ENCODE data around the gene GLIPR2. TPM values are rescaled to one million over a fixed set of nuclear protein-coding genes. Genes with fewer than 3 reads are reported as not detected.

The GLIPR2 gene
- total and polyA plus RNA-seq, 2 of the 13 experiments (the other 11 are each of a cell fraction or from before 2014, with no cell fraction given), result 0.08 to 0.42 TPM

GRCh38 chr9:36177571-36177970, 41.0 kb downstream of the GLIPR2 start (continued):
- TF ChIP-seq THAP8 (CRISPR knock-in tag; IDR thresholded peaks at IDR 0.05; ENCODE audit: borderline replicate concordance) (no peak), ZNF234 (CRISPR knock-in tag; conservative IDR thresholded peaks at IDR 0.05) (no peak), ZNF747 (CRISPR knock-in tag; IDR thresholded peaks at IDR 0.05; ENCODE audit: borderline replicate concordance) (no peak), SP2 (CRISPR knock-in tag; IDR thresholded peaks at IDR 0.05) (no peak), MZF1 (CRISPR knock-in tag; IDR thresholded peaks at IDR 0.05; ENCODE audit: borderline replicate concordance) (no peak), HMG20B (CRISPR knock-in tag; conservative IDR thresholded peaks at IDR 0.05) (no peak), PRDM4 (CRISPR knock-in tag; IDR thresholded peaks at IDR 0.05; ENCODE audit: borderline replicate concordance) (no peak), SAFB2 (CRISPR knock-in tag; IDR thresholded peaks at IDR 0.05; ENCODE audit: borderline replicate concordance, low read depth) (no peak), PRDM15 (CRISPR knock-in tag; IDR thresholded peaks at IDR 0.05) (no peak), GPN1 (CRISPR knock-in tag; IDR thresholded peaks at IDR 0.05; ENCODE audit: borderline replicate concordance) (no peak), DBP (CRISPR knock-in tag; IDR thresholded peaks at IDR 0.05; ENCODE audit: not compliant biosample characterization) (no peak), MYC (CRISPR knock-in tag; IDR thresholded peaks at IDR 0.05; ENCODE audit: borderline replicate concordance) (no peak)
